Cortex of kidney (tissue), 1 donor: ENCODE results near the gene ITPK1.

ENCODE experiments used
- DNase-seq: peaks from one replicate; lab custom pipeline; 2025; lab: John Stamatoyannopoulos, UW

Gene ITPK1

GRCh38 chr14:93010130-93010499 lies 105.6 kb downstream of the ITPK1 start:
- DNase-seq, result no peak

- no peak for DNase-seq
Measured at GRCh38 chr14:93009471-93010129, 106.1 kb downstream of the ITPK1 start.

- no peak for DNase-seq
Measured at GRCh38 chr14:93008381-93008780, 107.3 kb downstream of the ITPK1 start.

- DNase-seq, result no peak
Measured at GRCh38 chr14:93007225-93007997, 108.3 kb downstream of the ITPK1 start.

- DNase-seq, result no peak
Measured at GRCh38 chr14:93006567-93007051, 109.1 kb downstream of the ITPK1 start.

- DNase-seq, result no peak
Measured at GRCh38 chr14:93005838-93006237, 109.9 kb downstream of the ITPK1 start.

GRCh38 chr14:93005135-93005813 lies 110.5 kb downstream of the ITPK1 start:
- no peak for DNase-seq

- DNase-seq, result no peak
Measured at GRCh38 chr14:93004699-93005082, 111.0 kb downstream of the ITPK1 start.

GRCh38 chr14:93003945-93004698 lies 111.6 kb downstream of the ITPK1 start:
- DNase-seq, result no peak

- no peak for DNase-seq
Measured at GRCh38 chr14:93002851-93003298, 112.8 kb downstream of the ITPK1 start.

GRCh38 chr14:93002049-93002448 lies 113.7 kb downstream of the ITPK1 start:
- no peak for DNase-seq

- no peak for DNase-seq
Measured at GRCh38 chr14:92998946-92999345, 116.8 kb downstream of the ITPK1 start.

GRCh38 chr14:92997343-92998061 lies 118.2 kb downstream of the ITPK1 start:
- DNase-seq, result no peak

GRCh38 chr14:92995620-92996019 lies 120.1 kb downstream of the ITPK1 start:
- no peak for DNase-seq

GRCh38 chr14:92994942-92995341 lies 120.8 kb downstream of the ITPK1 start:
- no peak for DNase-seq

GRCh38 chr14:92994131-92994676 lies 121.5 kb downstream of the ITPK1 start:
- no peak for DNase-seq

- no peak for DNase-seq
Measured at GRCh38 chr14:92993302-92993701, 122.4 kb downstream of the ITPK1 start.

GRCh38 chr14:92991536-92991935 lies 124.2 kb downstream of the ITPK1 start:
- DNase-seq, result no peak

- no peak for DNase-seq
Measured at GRCh38 chr14:92990456-92991430, 125.0 kb downstream of the ITPK1 start.
